ENCODE measurements around the gene SLC38A8. TPM values are rescaled to one million over a fixed set of nuclear protein-coding genes. Genes with fewer than 3 reads are reported as not detected.

The SLC38A8 gene
- total RNA-seq, 1 donor from 2014 or later, result not detected

- H3K4me3 Mint-ChIP-seq, result no peak overlapping the region
- no peak overlapping the region for H3K27ac Mint-ChIP-seq
- H3K4me1 Mint-ChIP-seq, result no peaks in the 10 kb centered on the region
- DNase-seq, result no peak
- no peaks in the 10 kb centered on the region for H3K36me3 Mint-ChIP-seq (ENCODE audit: low read depth)
- peaks cover 22% of the 10 kb centered on the region for H3K27me3 Mint-ChIP-seq
- intact Hi-C loops (cut with micrococcal nuclease), result no loop called here
- no peaks in the 10 kb centered on the region for H3K9me3 Mint-ChIP-seq
These were observed 2.3 kb downstream of the SLC38A8 start for GRCh38 chr16:84040226-84040822.

- no peak for DNase-seq
- no peaks in the 10 kb centered on the region for H3K4me1 Mint-ChIP-seq
- H3K4me3 Mint-ChIP-seq, result no peak overlapping the region
- peaks cover 22% of the 10 kb centered on the region for H3K27me3 Mint-ChIP-seq
- no peaks in the 10 kb centered on the region for H3K9me3 Mint-ChIP-seq
- no peak overlapping the region for H3K27ac Mint-ChIP-seq
- intact Hi-C loops (cut with micrococcal nuclease), result no loop called here
- H3K36me3 Mint-ChIP-seq (ENCODE audit: low read depth), result no peaks in the 10 kb centered on the region
These were observed 2.9 kb downstream of the SLC38A8 start for GRCh38 chr16:84039696-84040095.

- no peaks in the 10 kb centered on the region for H3K4me1 Mint-ChIP-seq
These were observed 4.1 kb downstream of the SLC38A8 start for GRCh38 chr16:84038469-84038868.

GRCh38 chr16:84036982-84037425 is 5.6 kb downstream of the SLC38A8 start:
- DNase-seq, result no peak
- intact Hi-C loops (cut with micrococcal nuclease), result no loop called here
- Mint-ChIP-seq H3K4me1 (no peaks in the 10 kb centered on the region), H3K27me3 (peaks cover 1% of the 10 kb centered on the region), H3K9me3 (no peaks in the 10 kb centered on the region), H3K36me3 (ENCODE audit: low read depth) (no peaks in the 10 kb centered on the region), H3K4me3 (no peak overlapping the region), H3K27ac (no peak overlapping the region)

More at GRCh38 chr16:84038469-84038868, 4.1 kb downstream of the SLC38A8 start:
- H3K36me3 Mint-ChIP-seq (ENCODE audit: low read depth), result no peaks in the 10 kb centered on the region
- intact Hi-C loops (cut with micrococcal nuclease), result no loop called here
- H3K9me3 Mint-ChIP-seq, result no peaks in the 10 kb centered on the region
- no peak overlapping the region for H3K27ac Mint-ChIP-seq
- H3K4me3 Mint-ChIP-seq, result no peak overlapping the region
- no peak for DNase-seq
- H3K27me3 Mint-ChIP-seq, result peaks cover 11% of the 10 kb centered on the region

GRCh38 chr16:84036131-84036530 is 6.5 kb downstream of the SLC38A8 start:
- no peak for DNase-seq
- Mint-ChIP-seq H3K4me3 (no peak overlapping the region), H3K27ac (no peak overlapping the region), H3K36me3 (ENCODE audit: low read depth) (no peaks in the 10 kb centered on the region), H3K9me3 (no peaks in the 10 kb centered on the region), H3K4me1 (no peaks in the 10 kb centered on the region), H3K27me3 (peaks cover 2% of the 10 kb centered on the region)
- intact Hi-C loops (cut with micrococcal nuclease), result no loop called here

- intact Hi-C loops (cut with micrococcal nuclease), result no loop called here
- Mint-ChIP-seq H3K4me3 (no peak overlapping the region), H3K36me3 (ENCODE audit: low read depth) (no peaks in the 10 kb centered on the region), H3K9me3 (no peaks in the 10 kb centered on the region), H3K27ac (no peak overlapping the region), H3K27me3 (peaks cover 6% of the 10 kb centered on the region), H3K4me1 (peaks cover 8% of the 10 kb centered on the region)
- DNase-seq, result no peak
These were observed 8.1 kb downstream of the SLC38A8 start for GRCh38 chr16:84034516-84034915.

GRCh38 chr16:84033251-84034195 is 9.1 kb downstream of the SLC38A8 start:
- Mint-ChIP-seq H3K27ac (no peak overlapping the region), H3K4me1 (peaks cover 14% of the 10 kb centered on the region)

GRCh38 chr16:84032458-84033178 is 10.0 kb downstream of the SLC38A8 start:
- Mint-ChIP-seq H3K27ac (no peak overlapping the region), H3K27me3 (peaks cover 9% of the 10 kb centered on the region), H3K36me3 (ENCODE audit: low read depth) (no peaks in the 10 kb centered on the region), H3K4me1 (peaks cover 14% of the 10 kb centered on the region), H3K9me3 (no peaks in the 10 kb centered on the region), H3K4me3 (no peak overlapping the region)
- no peak for DNase-seq
- intact Hi-C loops (cut with micrococcal nuclease), result no loop called here

More at GRCh38 chr16:84033251-84034195, 9.1 kb downstream of the SLC38A8 start:
- DNase-seq, result no peak
- Mint-ChIP-seq H3K36me3 (ENCODE audit: low read depth) (no peaks in the 10 kb centered on the region), H3K27me3 (peaks cover 6% of the 10 kb centered on the region), H3K4me3 (no peak overlapping the region), H3K9me3 (no peaks in the 10 kb centered on the region)
- intact Hi-C loops (cut with micrococcal nuclease), result no loop called here

- Mint-ChIP-seq H3K9me3 (no peaks in the 10 kb centered on the region), H3K4me3 (no peak overlapping the region), H3K27me3 (peaks cover 10% of the 10 kb centered on the region), H3K4me1 (peaks cover 14% of the 10 kb centered on the region), H3K36me3 (ENCODE audit: low read depth) (no peaks in the 10 kb centered on the region), H3K27ac (no peak overlapping the region)
- intact Hi-C loops (cut with micrococcal nuclease), result no loop called here
- no peak for DNase-seq
These were observed 11.0 kb downstream of the SLC38A8 start for GRCh38 chr16:84031556-84031955.

GRCh38 chr16:84029297-84030047 is 13.1 kb downstream of the SLC38A8 start:
- H3K27me3 Mint-ChIP-seq, result peaks cover 10% of the 10 kb centered on the region
- no peaks in the 10 kb centered on the region for H3K36me3 Mint-ChIP-seq (ENCODE audit: low read depth)
- H3K9me3 Mint-ChIP-seq, result no peaks in the 10 kb centered on the region
- intact Hi-C loops (cut with micrococcal nuclease), result no loop called here
- H3K4me3 Mint-ChIP-seq, result peak overlapping the region; percentile 25
- peaks cover 14% of the 10 kb centered on the region for H3K4me1 Mint-ChIP-seq
- H3K27ac Mint-ChIP-seq, result no peak overlapping the region
- DNase-seq, result no peak

GRCh38 chr16:84027625-84028024 is 15.0 kb downstream of the SLC38A8 start:
- Mint-ChIP-seq H3K27me3 (peaks cover 10% of the 10 kb centered on the region), H3K9me3 (no peaks in the 10 kb centered on the region)
- no peak for DNase-seq

GRCh38 chr16:84026606-84027005 is 16.0 kb downstream of the SLC38A8 start:
- peaks cover 14% of the 10 kb centered on the region for H3K4me1 Mint-ChIP-seq
- H3K27ac Mint-ChIP-seq, result no peak overlapping the region
- intact Hi-C loops (cut with micrococcal nuclease), result no loop called here
- DNase-seq, result no peak
- H3K27me3 Mint-ChIP-seq, result peaks cover 10% of the 10 kb centered on the region
- H3K4me3 Mint-ChIP-seq, result no peak overlapping the region
- no peaks in the 10 kb centered on the region for H3K36me3 Mint-ChIP-seq (ENCODE audit: low read depth)
- peaks cover under 1% of the 10 kb centered on the region for H3K9me3 Mint-ChIP-seq

More at GRCh38 chr16:84027625-84028024, 15.0 kb downstream of the SLC38A8 start:
- Mint-ChIP-seq H3K4me1 (peaks cover 14% of the 10 kb centered on the region), H3K4me3 (no peak overlapping the region), H3K36me3 (ENCODE audit: low read depth) (no peaks in the 10 kb centered on the region), H3K27ac (no peak overlapping the region)
- intact Hi-C loops (cut with micrococcal nuclease), result no loop called here

- DNase-seq, result no peak
- no peak overlapping the region for H3K4me3 Mint-ChIP-seq
- H3K27me3 Mint-ChIP-seq, result peaks cover 4% of the 10 kb centered on the region
- peaks cover 8% of the 10 kb centered on the region for H3K4me1 Mint-ChIP-seq
- intact Hi-C loops (cut with micrococcal nuclease), result no loop called here
- H3K36me3 Mint-ChIP-seq (ENCODE audit: low read depth), result no peaks in the 10 kb centered on the region
- H3K27ac Mint-ChIP-seq, result no peak overlapping the region
- peaks cover 4% of the 10 kb centered on the region for H3K9me3 Mint-ChIP-seq
These were observed 17.7 kb downstream of the SLC38A8 start for GRCh38 chr16:84024854-84025253.
